ENCODE results near the gene CYB5R3. TPM values are rescaled to one million over a fixed set of nuclear protein-coding genes. Genes with fewer than 3 reads are reported as not detected.

The CYB5R3 gene
- total and polyA plus RNA-seq, 2 donors (not counting 3 experiments of a cell fraction or from before 2014, with no cell fraction given), result 217 to 263 TPM

DNA sequence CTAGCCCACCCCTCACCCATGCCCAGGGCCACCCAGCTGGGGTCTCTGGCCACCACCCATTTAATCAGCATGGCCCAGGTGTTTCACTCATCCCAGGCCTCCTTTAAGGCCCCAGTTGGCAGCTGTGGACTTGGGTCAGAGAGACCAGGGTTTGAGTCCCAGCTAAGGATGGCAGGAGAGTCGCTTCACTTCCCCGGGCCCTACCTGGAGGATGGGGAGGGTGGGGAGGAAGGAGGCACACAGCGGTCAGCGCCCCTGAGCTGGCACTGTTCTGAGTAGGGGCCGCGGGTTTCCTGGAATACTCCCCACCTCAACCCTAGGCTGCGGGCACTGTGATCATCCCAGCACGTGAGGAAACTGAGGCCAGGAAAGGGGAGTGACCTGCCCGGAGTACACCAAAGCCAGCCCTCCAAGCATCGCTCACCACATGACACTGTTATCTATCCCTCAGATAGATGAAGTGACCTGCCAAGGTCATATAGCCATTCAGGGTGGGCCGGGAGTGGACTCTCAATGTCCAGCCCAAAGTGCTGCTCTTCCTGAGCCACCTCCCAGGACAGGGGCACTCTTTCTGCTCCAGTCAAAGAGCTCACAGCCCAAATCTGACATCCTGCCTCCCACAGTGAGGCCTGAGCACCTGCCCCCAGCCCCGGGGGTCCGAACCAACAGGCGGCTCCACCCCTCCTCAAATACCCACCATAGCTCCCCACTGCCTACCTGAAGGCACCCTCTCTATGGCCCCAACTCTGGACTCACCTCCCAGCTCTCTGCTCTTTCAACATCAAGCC, 5.4 kb downstream of the CYB5R3 start:
- Histone ChIP-seq H3K4me3 (replicated peaks in 1 of 3; ENCODE audit: insufficient read depth in 1 of 3, low read depth in 1 of 3, low read length in 3 of 3) (no peak overlapping the region), H3K9me1 (replicated peaks; ENCODE audit: control insufficient read depth, extremely low read depth, insufficient read depth, low read length) (no peaks in the 10 kb centered on the region), H2AFZ (ENCODE audit: low read depth, low read length) (no peak overlapping the region), H3K36me3 (ENCODE audit: control insufficient read depth in 2 of 2, extremely low read depth in 1 of 2, insufficient read depth in 2 of 2, low read length in 2 of 2) (no peaks in the 10 kb centered on the region), H3K27me3 (ENCODE audit: control insufficient read depth in 2 of 2, insufficient read depth in 2 of 2, low read length in 2 of 2) (no peaks in the 10 kb centered on the region), H3K4me2 (ENCODE audit: insufficient read depth, low read length) (no peak overlapping the region), H3K9ac (replicated peaks; ENCODE audit: extremely low read depth, insufficient read depth, low read length) (no peak overlapping the region), H3K9me3 (replicated peaks; ENCODE audit: control insufficient read depth, insufficient read depth, low read length) (no peaks in the 10 kb centered on the region), H3K4me1 (ENCODE audit: control insufficient read depth, extremely low read depth, insufficient read depth, low read length) (peaks cover 39% of the 10 kb centered on the region), H3K27ac (ENCODE audit: insufficient read depth, low read depth, low read length) (peak overlapping the region; percentile 25), H3K79me2 (ENCODE audit: control insufficient read depth, insufficient read depth, low read length) (peaks cover 74% of the 10 kb centered on the region), H4K20me1 (replicated peaks; ENCODE audit: control insufficient read depth, extremely low read depth, insufficient read depth, low read length) (no peaks in the 10 kb centered on the region)
- dilution Hi-C loops (cut with MboI; ENCODE audit: extremely low pct_ligation_motif_present, low sequenced_read_pairs), result no loop called here
- TF ChIP-seq, protein P1, sequence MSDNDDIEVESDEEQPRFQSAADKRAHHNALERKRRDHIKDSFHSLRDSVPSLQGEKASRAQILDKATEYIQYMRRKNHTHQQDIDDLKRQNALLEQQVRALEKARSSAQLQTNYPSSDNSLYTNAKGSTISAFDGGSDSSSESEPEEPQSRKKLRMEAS (IDR thresholded peaks at IDR 0.05; ENCODE audit: insufficient read depth, insufficient read length), result no peak
- TF ChIP-seq POLR2AphosphoS5 (IDR thresholded peaks at IDR 0.05; ENCODE audit: insufficient read depth, low read depth, low read length) (no peak), POLR2A (IDR thresholded peaks at IDR 0.05; ENCODE audit: low read depth, low read length) (no peak), GATA2 (IDR thresholded peaks at IDR 0.05; ENCODE audit: insufficient read depth, insufficient read length, low read depth, low read length) (no peak), FOS (IDR thresholded peaks at IDR 0.05; ENCODE audit: borderline replicate concordance, insufficient read depth, low read length) (no peak), MYC (IDR thresholded peaks at IDR 0.05; ENCODE audit: low read depth, low read length) (no peak), EZH2 (IDR thresholded peaks at IDR 0.05; ENCODE audit: borderline replicate concordance, low read depth, low read length, severe bottlenecking) (no peak), JUN (IDR thresholded peaks at IDR 0.05; ENCODE audit: borderline replicate concordance, insufficient read depth, insufficient read length, low read depth) (no peak)
- TF ChIP-seq, protein P2, sequence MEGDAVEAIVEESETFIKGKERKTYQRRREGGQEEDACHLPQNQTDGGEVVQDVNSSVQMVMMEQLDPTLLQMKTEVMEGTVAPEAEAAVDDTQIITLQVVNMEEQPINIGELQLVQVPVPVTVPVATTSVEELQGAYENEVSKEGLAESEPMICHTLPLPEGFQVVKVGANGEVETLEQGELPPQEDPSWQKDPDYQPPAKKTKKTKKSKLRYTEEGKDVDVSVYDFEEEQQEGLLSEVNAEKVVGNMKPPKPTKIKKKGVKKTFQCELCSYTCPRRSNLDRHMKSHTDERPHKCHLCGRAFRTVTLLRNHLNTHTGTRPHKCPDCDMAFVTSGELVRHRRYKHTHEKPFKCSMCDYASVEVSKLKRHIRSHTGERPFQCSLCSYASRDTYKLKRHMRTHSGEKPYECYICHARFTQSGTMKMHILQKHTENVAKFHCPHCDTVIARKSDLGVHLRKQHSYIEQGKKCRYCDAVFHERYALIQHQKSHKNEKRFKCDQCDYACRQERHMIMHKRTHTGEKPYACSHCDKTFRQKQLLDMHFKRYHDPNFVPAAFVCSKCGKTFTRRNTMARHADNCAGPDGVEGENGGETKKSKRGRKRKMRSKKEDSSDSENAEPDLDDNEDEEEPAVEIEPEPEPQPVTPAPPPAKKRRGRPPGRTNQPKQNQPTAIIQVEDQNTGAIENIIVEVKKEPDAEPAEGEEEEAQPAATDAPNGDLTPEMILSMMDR (IDR thresholded peaks at IDR 0.05; ENCODE audit: extremely low read depth in 1 of 2, insufficient read depth in 1 of 2, low read depth in 1 of 2, low read length in 2 of 2), result no peak
- BruUV-seq (replicated peaks), result no TSS peak
- FAIRE-seq, result no peak
- no peak for DNase-seq (ENCODE audit: low read depth, low spot score)
- intact Hi-C loops (cut with micrococcal nuclease), result no loop called here
- ChIA-PET POLR2A (interaction anchor here (0.9 kb wide), 1 partner anchor 29 kb away, joined by 3 read pairs; the partner anchor contains the start of gene POLDIP3), CTCF (interaction anchor here (0.9 to 1.5 kb wide), 3 partner anchors 8 to 22 kb away, joined by 5 to 6 read pairs (median 5); no protein-coding TSS in a partner anchor)

Measured in endothelial cell of umbilical vein (primary cell).